DND-41 (cell line): ENCODE measurements around the gene ACSS3.

Experiments
- EZH2 ChIP-seq: IDR thresholded peaks from 3 replicates; pipeline ENCODE4 v1.6.1; 2012; ENCODE audit warnings: borderline replicate concordance, low read depth, mild to moderate bottlenecking, moderate library complexity, low read length, inconsistent platforms; ENCODE audit not compliant: severe bottlenecking
- TF ChIP-seq, protein P1 (sequence below): IDR thresholded peaks from 2 replicates; pipeline ENCODE4 v1.5.1; 2012; ENCODE audit warnings: borderline replicate concordance, low read length, moderate library complexity, mild to moderate bottlenecking; ENCODE audit not compliant: poor library complexity, severe bottlenecking; ENCODE audit errors: extremely low read depth

- TF ChIP-seq, protein P1, sequence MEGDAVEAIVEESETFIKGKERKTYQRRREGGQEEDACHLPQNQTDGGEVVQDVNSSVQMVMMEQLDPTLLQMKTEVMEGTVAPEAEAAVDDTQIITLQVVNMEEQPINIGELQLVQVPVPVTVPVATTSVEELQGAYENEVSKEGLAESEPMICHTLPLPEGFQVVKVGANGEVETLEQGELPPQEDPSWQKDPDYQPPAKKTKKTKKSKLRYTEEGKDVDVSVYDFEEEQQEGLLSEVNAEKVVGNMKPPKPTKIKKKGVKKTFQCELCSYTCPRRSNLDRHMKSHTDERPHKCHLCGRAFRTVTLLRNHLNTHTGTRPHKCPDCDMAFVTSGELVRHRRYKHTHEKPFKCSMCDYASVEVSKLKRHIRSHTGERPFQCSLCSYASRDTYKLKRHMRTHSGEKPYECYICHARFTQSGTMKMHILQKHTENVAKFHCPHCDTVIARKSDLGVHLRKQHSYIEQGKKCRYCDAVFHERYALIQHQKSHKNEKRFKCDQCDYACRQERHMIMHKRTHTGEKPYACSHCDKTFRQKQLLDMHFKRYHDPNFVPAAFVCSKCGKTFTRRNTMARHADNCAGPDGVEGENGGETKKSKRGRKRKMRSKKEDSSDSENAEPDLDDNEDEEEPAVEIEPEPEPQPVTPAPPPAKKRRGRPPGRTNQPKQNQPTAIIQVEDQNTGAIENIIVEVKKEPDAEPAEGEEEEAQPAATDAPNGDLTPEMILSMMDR: no peak
- TF ChIP-seq EZH2: no peak
Observed at GRCh38 chr12:81205416-81205815, 127.5 kb downstream of the ACSS3 start.
